Measurements from ENCODE around the gene NAPSA.

Gene NAPSA

DNA sequence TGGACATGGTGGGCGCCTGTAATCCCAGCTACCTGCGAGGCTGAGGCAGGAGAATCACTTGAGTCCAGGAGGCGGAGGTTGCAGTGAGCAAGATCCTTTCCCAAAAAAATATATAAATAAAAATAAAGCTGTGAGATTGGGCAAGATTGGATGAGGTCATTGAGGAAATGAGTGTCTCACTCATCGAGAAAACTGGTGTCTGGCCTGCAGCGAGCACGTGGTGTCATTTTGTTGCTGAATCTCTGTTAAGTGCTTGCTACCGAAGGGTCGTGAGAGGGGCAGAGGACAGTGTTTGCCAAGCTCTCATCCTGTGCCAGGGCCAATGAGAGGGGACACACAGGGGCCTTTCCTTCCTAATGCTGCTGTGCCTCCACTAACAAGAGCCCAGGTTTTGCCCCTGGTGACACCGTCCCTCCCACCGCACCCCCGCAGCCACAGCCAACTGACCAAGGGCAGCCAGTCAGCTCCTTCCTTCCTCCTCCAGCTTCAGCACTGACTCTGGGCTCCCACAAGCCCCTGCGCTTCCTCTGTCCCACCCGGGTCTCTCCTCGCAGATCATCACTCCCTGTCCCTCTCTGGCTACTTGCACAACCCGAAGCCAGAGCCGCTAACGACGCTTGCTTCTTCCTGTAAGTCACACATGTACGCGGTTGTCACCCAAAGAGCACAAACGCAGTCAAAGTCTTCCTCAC lies 21.9 kb upstream of the NAPSA start:
- DNase-seq (ENCODE audit: extremely low spot score, insufficient read length, low read depth) (no peak), FAIRE-seq (no peak)

GRCh38 chr19:50384685-50385535 lies 19.5 kb upstream of the NAPSA start:
- DNase-seq (ENCODE audit: extremely low spot score, insufficient read length, low read depth) = no peak
- FAIRE-seq = no peak

DNA sequence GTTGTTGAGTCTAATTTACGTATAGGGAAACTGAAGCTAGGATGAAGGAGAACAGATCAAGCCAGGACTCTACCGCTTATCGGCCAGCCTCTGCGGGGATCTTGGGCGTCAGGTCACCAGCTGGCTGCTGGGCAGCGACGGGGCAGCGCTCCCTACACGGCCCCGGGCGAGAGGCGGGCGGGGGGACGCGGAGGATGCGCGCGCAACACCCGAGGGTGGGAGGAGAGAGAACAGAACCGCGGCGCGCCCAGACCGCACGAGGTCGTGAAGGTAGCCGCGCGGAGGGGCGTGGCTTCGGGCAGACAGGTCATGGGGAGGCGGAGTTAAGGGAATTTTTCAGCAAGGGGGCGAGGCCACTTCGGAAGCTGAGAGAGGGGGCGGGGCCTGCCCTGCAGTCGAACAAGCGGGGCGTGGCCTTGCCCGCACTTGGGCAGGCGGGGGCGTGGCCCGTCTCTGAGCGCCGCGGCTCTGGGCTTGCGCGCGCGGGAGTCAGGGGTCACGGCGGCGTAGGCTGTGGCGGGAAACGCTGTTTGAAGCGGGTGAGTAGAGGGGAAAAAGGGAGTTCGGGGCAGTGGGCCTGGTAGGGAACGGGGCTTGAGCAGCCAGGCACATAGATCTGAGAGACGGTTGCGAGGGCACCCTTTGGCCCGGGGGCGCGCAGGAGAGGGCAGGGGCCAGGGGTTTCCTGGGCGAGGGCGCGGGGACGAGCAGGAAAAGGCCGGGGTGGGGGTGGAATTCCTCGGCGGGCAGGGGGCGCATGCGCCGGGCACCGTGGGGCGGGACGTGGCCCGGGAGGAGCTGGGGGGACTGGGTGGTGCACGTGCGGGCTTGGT lies 18.6 kb upstream of the NAPSA start, which contains the start of gene POLD1:
Gene POLD1 (plus strand): TSS at position 496 of the 833 bp plus-strand sequence. CDS start 14,505 bp downstream, outside the sequence.
- DNase-seq (ENCODE audit: extremely low spot score, insufficient read length, low read depth) (peak; percentile 96), FAIRE-seq (peak; percentile 99)

DNA sequence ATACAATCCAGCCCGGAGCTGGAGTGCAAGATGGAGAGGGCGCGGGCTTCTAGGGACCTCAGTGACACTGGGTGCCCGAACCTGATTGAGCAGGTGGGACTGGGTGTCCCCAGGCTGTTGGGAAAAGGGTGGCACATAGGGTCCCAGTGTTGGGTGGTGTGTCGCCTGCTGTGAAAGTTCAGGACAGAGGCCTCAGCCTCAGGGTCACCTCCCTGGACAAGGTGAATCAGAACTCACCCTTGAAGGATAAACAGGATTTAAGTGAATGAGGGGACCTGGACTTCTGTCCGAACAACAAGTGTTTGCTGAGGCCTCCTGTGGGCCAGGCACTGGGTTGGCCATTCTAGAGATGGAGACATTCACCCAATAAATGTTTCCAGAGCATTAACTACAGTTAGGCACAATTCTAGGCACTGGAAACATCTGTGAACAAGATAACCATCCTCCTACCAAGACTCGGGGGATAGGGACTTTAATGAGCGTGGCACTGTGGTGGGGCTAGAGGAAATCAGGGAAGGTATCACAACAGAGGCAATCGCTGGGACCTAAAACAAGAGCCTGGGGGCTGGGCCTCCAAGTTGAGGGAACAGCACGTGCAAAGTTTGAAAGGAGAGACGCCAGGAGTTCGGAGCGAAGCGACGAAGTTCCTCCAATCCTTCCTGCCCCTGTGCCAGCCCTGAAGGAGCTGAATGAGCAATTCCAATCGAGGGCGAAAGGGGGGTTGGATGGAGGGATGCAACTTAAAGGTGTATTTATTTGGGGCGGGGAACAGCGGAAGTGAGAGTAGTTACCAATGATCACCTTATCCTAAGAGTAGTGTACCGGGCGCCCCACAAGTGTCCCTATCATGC lies 17.8 kb upstream of the NAPSA start:
- DNase-seq (ENCODE audit: extremely low spot score, insufficient read length, low read depth) (no peak), FAIRE-seq (no peak)

GRCh38 chr19:50381881-50382729 lies 16.7 kb upstream of the NAPSA start:
- DNase-seq (ENCODE audit: extremely low spot score, insufficient read length, low read depth) (no peak), FAIRE-seq (no peak)

DNA sequence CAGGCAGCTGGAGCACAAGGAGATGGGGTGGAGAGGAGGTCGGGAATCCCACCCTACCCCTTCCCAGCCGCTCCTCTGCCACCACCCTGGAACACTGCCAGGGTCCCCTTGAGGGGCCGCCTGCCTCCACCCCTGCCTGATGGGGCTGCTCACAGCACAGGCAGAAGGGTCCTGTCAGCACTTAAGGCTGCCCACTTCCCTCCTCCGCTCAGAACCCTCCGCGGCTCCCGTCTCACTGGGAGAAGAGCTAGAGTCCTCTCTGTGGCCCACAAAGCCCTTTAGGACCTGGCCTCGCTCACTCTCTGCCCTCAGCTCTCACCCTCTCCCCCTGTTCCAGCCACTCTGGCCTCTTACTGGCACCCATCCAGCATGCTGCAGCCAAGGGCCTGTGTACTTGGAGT lies 15.3 kb upstream of the NAPSA start:
- DNase-seq (ENCODE audit: extremely low spot score, insufficient read length, low read depth) (no peak), FAIRE-seq (no peak)

DNA sequence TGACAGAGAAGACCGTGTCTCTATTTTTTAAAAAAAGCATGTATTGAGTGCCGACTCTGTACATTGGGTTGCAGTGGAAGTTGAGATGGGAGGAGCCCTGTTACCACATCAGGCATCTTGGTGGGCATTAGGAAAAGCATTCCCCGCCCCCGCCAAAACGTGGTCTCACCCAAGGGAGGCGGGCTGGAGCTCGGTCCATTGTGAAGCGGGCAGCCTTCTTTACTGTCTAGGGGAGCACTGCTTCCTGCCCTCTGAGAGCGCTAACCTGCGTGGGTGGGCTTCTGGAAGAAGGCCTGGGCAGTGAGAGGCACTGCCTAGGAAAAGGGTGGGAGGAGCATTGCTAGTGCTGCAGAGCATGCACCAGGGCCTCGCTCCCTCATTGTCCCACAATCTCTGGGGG lies 14.7 kb upstream of the NAPSA start:
- FAIRE-seq = no peak
- no peak for DNase-seq (ENCODE audit: extremely low spot score, insufficient read length, low read depth)

DNA sequence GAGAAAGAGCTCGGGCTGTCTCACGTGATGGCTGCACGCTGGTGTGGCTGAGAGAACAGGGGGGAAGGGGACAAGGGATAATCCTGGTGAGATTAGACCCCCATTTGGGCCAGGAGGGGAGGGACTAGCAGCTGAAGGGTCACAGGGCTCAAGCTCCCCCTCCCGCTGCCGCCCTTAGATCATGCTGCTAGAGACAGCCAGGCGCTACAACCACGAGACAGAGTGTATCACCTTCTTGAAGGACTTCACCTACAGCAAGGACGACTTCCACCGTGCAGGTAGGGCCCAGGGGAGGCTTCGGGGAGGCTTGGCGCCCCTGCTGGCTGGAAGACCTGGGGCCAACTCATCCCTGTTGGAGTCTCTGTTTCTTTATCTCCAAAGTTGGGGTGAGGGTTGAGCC lies 14.2 kb upstream of the NAPSA start:
- no peak for FAIRE-seq
- no peak for DNase-seq (ENCODE audit: extremely low spot score, insufficient read length, low read depth)

GRCh38 chr19:50378863-50379236 lies 13.4 kb upstream of the NAPSA start:
- FAIRE-seq = no peak
- no peak for DNase-seq (ENCODE audit: extremely low spot score, insufficient read length, low read depth)

GRCh38 chr19:50378169-50378862 lies 12.9 kb upstream of the NAPSA start:
- DNase-seq (ENCODE audit: extremely low spot score, insufficient read length, low read depth) (no peak), FAIRE-seq (no peak)

DNA sequence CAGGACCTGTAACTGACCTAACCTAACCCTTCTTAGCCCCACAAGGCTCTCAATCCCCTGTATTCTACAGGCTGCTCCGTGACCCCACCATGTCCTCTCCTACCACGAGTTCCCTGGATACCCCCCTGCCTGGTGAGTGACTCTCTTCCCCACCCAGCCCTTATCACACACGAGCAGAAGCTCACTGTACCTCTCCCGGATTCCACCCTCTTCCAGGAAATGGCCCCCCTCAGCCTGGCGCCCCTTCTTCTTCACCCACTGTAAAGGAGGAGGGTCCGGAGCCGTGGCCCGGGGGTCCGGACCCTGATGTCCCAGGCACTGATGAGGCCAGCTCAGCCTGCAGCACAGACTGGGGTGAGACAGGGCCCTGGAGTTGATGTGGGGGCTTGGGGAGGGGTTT lies 12.1 kb upstream of the NAPSA start:
- no peak for DNase-seq (ENCODE audit: extremely low spot score, insufficient read length, low read depth)
- FAIRE-seq = no peak

DNA sequence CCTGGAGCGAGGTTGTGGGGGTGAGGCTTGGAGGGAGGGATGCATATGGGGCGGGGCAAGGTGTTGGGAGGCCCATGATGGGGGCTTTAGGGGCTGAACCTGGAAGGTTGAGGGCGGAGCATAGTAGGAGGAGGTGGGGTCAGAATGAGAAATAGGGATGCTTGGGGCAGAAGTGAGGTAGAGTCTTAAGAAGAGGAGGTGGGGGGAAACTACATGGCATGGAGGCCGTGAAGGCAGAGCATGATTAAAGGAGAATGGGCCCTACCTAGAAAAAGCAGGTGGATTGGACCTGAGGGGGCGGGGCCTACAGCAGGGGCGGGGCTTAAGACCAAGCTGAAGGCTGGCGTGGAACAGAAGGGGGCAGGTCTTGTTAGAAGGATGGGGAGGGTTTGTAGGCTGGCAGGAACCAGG lies 11.6 kb upstream of the NAPSA start:
- DNase-seq (ENCODE audit: extremely low spot score, insufficient read length, low read depth) = no peak
- no peak for FAIRE-seq

GRCh38 chr19:50376166-50377050 lies 11.0 kb upstream of the NAPSA start, which contains the start of gene NR1H2:
NR1H2 (plus strand) TSS chr19:50376457; CDS start chr19:50377606, 1,149 bp downstream.
- FAIRE-seq (peak; percentile 96), DNase-seq (ENCODE audit: extremely low spot score, insufficient read length, low read depth) (peak; percentile 73)

GRCh38 chr19:50371914-50372475 lies 6.6 kb upstream of the NAPSA start:
- DNase-seq (ENCODE audit: extremely low spot score, insufficient read length, low read depth) (no peak), FAIRE-seq (peak; percentile 48)

DNA sequence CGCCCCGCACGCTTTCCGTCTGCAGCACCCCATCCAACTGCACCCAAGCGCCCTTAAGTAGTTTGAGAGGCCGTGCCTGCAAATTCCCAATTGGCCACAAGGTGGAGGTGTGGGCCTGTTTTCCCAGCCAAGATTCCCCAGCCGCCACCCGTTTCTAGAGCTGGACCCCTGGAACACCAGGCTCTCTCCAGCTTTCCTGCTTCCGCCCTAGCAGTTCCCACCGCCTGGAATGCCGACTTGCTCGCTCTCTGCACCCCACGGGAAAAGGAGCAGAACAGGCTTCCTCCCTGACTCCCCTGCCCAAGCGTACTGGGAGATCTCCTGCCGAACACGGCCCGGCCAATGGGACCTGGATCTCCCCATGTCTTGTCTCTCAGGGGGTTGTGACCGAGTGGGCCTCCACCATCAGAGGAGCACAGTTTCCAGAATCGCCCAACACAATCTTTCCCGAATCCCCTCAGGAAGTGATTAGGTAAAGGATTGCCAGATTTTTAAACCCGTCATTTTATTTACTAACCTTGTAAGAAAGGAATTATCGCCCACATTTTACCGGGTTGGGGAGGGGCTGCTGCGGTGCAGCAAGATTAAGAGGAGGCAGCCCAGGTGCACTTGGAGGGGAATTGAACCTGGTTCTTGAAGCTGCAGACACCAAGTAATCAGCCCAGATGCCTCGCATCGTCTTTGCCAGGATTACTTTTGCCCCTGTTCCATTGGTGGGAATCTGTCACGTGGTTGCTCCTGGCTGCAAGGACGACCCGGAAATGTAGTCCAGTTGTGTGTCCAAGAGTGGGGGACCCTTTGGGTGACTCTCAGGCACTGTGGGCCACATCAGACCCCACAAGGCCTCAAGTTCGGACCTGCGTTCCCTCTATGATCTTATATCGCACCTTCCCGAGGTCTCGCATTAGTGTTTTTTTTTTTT lies 3.5 kb upstream of the NAPSA start:
- no peak for DNase-seq (ENCODE audit: extremely low spot score, insufficient read length, low read depth)
- FAIRE-seq = peak; percentile 91

Data from GM18507 (cell line).